GM18517 (cell line): ENCODE results near the gene KCNQ1OT1.

Experiments used
- ATAC-seq: cut with Tn5 transposase; IDR thresholded peaks from one replicate; pipeline ENCODE4 v1.9.1; 2021; ENCODE audit warnings: mild to moderate bottlenecking, moderate library complexity; ENCODE audit not compliant: unreplicated experiment

Gene KCNQ1OT1

GRCh38 chr11:2737226-2737590 lies 37.4 kb upstream of the KCNQ1OT1 start:
- ATAC-seq, result no peak

- ATAC-seq, result no peak
Measured at GRCh38 chr11:2736577-2737225, 36.9 kb upstream of the KCNQ1OT1 start.

- no peak for ATAC-seq
Measured at GRCh38 chr11:2735053-2735589, 35.3 kb upstream of the KCNQ1OT1 start.

GRCh38 chr11:2734181-2735052 lies 34.6 kb upstream of the KCNQ1OT1 start:
- no peak for ATAC-seq

- no peak for ATAC-seq
Measured at GRCh38 chr11:2732940-2733628, 33.3 kb upstream of the KCNQ1OT1 start.

- no peak for ATAC-seq
Measured at GRCh38 chr11:2732261-2732939, 32.6 kb upstream of the KCNQ1OT1 start.

- no peak for ATAC-seq
Measured at GRCh38 chr11:2731130-2732125, 31.6 kb upstream of the KCNQ1OT1 start.

- no peak for ATAC-seq
Measured at GRCh38 chr11:2730272-2731129, 30.7 kb upstream of the KCNQ1OT1 start.

GRCh38 chr11:2729841-2730240 lies 30.0 kb upstream of the KCNQ1OT1 start:
- ATAC-seq, result no peak

GRCh38 chr11:2728663-2729332 lies 29.0 kb upstream of the KCNQ1OT1 start:
- no peak for ATAC-seq

- ATAC-seq, result no peak
Measured at GRCh38 chr11:2728128-2728662, 28.4 kb upstream of the KCNQ1OT1 start.

GRCh38 chr11:2726964-2727363 lies 27.2 kb upstream of the KCNQ1OT1 start:
- ATAC-seq, result no peak

- no peak for ATAC-seq
Measured at GRCh38 chr11:2725368-2726300, 25.8 kb upstream of the KCNQ1OT1 start.

GRCh38 chr11:2724653-2725367 lies 25.0 kb upstream of the KCNQ1OT1 start:
- ATAC-seq, result no peak

- no peak for ATAC-seq
Measured at GRCh38 chr11:2724104-2724503, 24.3 kb upstream of the KCNQ1OT1 start.

- no peak for ATAC-seq
Measured at GRCh38 chr11:2722955-2723354, 23.2 kb upstream of the KCNQ1OT1 start.
